CD14-positive monocyte (primary cell): ENCODE data around the gene TECPR1. TPM values are rescaled to one million over a fixed set of nuclear protein-coding genes. Genes with fewer than 3 reads are reported as not detected.

Experiments
- DNase-seq, 3 donors: peaks; one replicate each; pipeline ENCODE4 v3.0.0-alpha.2; 2011 to 2022
- H2AFZ ChIP-seq: 2 replicates; pipeline ENCODE4 v1.6.0; 2012; ENCODE audit warnings: mild to moderate bottlenecking, low read depth, low read length, inconsistent platforms; ENCODE audit not compliant: insufficient read depth, poor library complexity, severe bottlenecking
- H3K27ac ChIP-seq, 2 donors: 1 replicate in 1 of 2; 2 replicates in 1 of 2; pipeline ENCODE4 v1.5.1; 2012 to 2013; ENCODE audit warnings: low read length in 2 of 2, control low read depth in 1 of 2, inconsistent platforms in 1 of 2, low read depth in 1 of 2, mild to moderate bottlenecking in 1 of 2
- H3K27me3 ChIP-seq, 2 donors: one replicate each; pipeline versions ENCODE4 v1.6.0 to v1.6.1; 2011 to 2013; ENCODE audit warnings: low read length in 2 of 2; ENCODE audit not compliant: control insufficient read depth in 2 of 2, insufficient read depth in 2 of 2
- H3K36me3 ChIP-seq, 2 donors: replicated peaks in 1 of 2; 1 replicate in 1 of 2; 2 replicates in 1 of 2; pipeline versions ENCODE4 v1.5.1 to v1.6.1; 2012 to 2013; ENCODE audit warnings: low read length in 2 of 2, control low read depth in 1 of 2, inconsistent platforms in 1 of 2, mild to moderate bottlenecking in 1 of 2; ENCODE audit not compliant: insufficient read depth in 2 of 2, control insufficient read depth in 1 of 2
- H3K4me1 ChIP-seq, 2 donors: 1 replicate in 1 of 2; 2 replicates in 1 of 2; pipeline versions ENCODE4 v1.5.1 to v1.6.1; 2012 to 2013; ENCODE audit warnings: low read length in 2 of 2, control low read depth in 1 of 2, inconsistent platforms in 1 of 2, mild to moderate bottlenecking in 1 of 2, moderate library complexity in 1 of 2; ENCODE audit not compliant: insufficient read depth in 2 of 2, control insufficient read depth in 1 of 2
- H3K4me2 ChIP-seq: replicated peaks from 2 replicates; pipeline ENCODE3; 2012; ENCODE audit warnings: low read length, moderate library complexity, mild to moderate bottlenecking; ENCODE audit not compliant: poor library complexity, severe bottlenecking; ENCODE audit errors: extremely low read depth
- H3K4me3 ChIP-seq, 3 experiments: fragments of 200-600 bp in 1 of 3; sonication (generic) in 1 of 3; replicated peaks in 1 of 3; 1 replicate in 2 of 3; 2 replicates in 1 of 3; pipeline ENCODE4 v1.5.1; 2011 to 2013; ENCODE audit warnings: low read length in 3 of 3, mild to moderate bottlenecking in 3 of 3, control low read depth in 2 of 3, low read depth in 2 of 3, inconsistent platforms in 1 of 3, moderate library complexity in 1 of 3
- H3K79me2 ChIP-seq: 2 replicates; pipeline ENCODE4 v1.6.0; 2012; ENCODE audit warnings: mild to moderate bottlenecking, control low read depth, inconsistent platforms, low read length, moderate library complexity; ENCODE audit not compliant: insufficient read depth
- H3K9ac ChIP-seq: 2 replicates; pipeline ENCODE4 v1.6.0; 2017; ENCODE audit warnings: low read length, mild to moderate bottlenecking; ENCODE audit not compliant: insufficient read depth, poor library complexity, severe bottlenecking
- H3K9me3 ChIP-seq, 2 donors: replicated peaks in 1 of 2; 1 replicate in 1 of 2; 2 replicates in 1 of 2; pipeline versions ENCODE4 v1.5.1 to v1.6.1; 2012 to 2013; ENCODE audit warnings: low read length in 2 of 2, control low read depth in 1 of 2; ENCODE audit not compliant: control insufficient read depth in 1 of 2, insufficient read depth in 1 of 2
- H4K20me1 ChIP-seq: 2 replicates; pipeline ENCODE4 v1.6.0; 2012; ENCODE audit warnings: mild to moderate bottlenecking, low read length, control low read depth, moderate library complexity; ENCODE audit not compliant: insufficient read depth
- H3K27ac Mint-ChIP-seq, 7 donors: one replicate each; pipeline ENCODE4 v1.8.0; 2020; ENCODE audit warnings: mild to moderate bottlenecking in 7 of 7, mixed read lengths in 7 of 7, moderate library complexity in 6 of 7, inconsistent platforms in 2 of 7
- H3K27me3 Mint-ChIP-seq, 3 donors: one replicate each; pipeline ENCODE4 v1.8.0; 2021 to 2022; ENCODE audit warnings: low read depth in 3 of 3, mild to moderate bottlenecking in 3 of 3, mixed read lengths in 3 of 3, moderate library complexity in 3 of 3, inconsistent platforms in 1 of 3
- H3K36me3 Mint-ChIP-seq, 2 donors: one replicate each; pipeline ENCODE4 v1.8.0; 2020; ENCODE audit warnings: mixed read lengths in 2 of 2, inconsistent platforms in 1 of 2, mild to moderate bottlenecking in 1 of 2
- H3K4me1 Mint-ChIP-seq: one replicate; pipeline ENCODE4 v1.8.0; 2020; ENCODE audit warnings: mild to moderate bottlenecking, mixed read lengths
- H3K4me3 Mint-ChIP-seq, 2 donors: one replicate each; pipeline ENCODE4 v1.8.0; 2020; ENCODE audit warnings: mild to moderate bottlenecking in 2 of 2, mixed read lengths in 2 of 2, moderate library complexity in 1 of 2
- H3K9me3 Mint-ChIP-seq, 7 donors: one replicate each; pipeline ENCODE4 v1.8.0; 2020 to 2022; ENCODE audit warnings: mixed read lengths in 7 of 7, mild to moderate bottlenecking in 6 of 7, moderate library complexity in 6 of 7, inconsistent platforms in 2 of 7
- WGBS: methylation state at CpG from one replicate; pipeline ENCODE4 v1.1.5; 2013; ENCODE audit warnings: missing lambda C conversion rate; ENCODE audit not compliant: insufficient coverage; 5-methylcytosine and 5-hydroxymethylcytosine counted together
- intact Hi-C, 2 donors: fragments of 100-400 bp; cut with micrococcal nuclease; formaldehyde crosslinking; loops; one replicate each; pipeline versions ENCODE4 v1.15.0 to v1.15.1; 2023
- polyA plus RNA-seq, 3 donors: library from polyadenylated mRNA; depleted of rRNA in 1 of 3; unstranded in 2 of 3; stranded (reverse) in 1 of 3; fragments of 300-500 nt in 2 of 3; fragments of >200 nt in 1 of 3; fragmentation: Illumina TruSeq in 2 of 3; gene quantifications; 1 replicate in 2 of 3; 2 replicates in 1 of 3; pipeline ENCODE4 v1.2.3, GENCODE V29; 2012 to 2021
- TF ChIP-seq, protein P1 (sequence below): fragments of 200-600 bp; IDR thresholded peaks from one replicate; pipeline ENCODE4 v1.8.0; 2022; ENCODE audit warnings: antibody characterized with exemption, mild to moderate bottlenecking

The TECPR1 gene
- polyA plus RNA-seq, 3 donors: 5.7 to 20.0 (median 10.2) TPM

DNA sequence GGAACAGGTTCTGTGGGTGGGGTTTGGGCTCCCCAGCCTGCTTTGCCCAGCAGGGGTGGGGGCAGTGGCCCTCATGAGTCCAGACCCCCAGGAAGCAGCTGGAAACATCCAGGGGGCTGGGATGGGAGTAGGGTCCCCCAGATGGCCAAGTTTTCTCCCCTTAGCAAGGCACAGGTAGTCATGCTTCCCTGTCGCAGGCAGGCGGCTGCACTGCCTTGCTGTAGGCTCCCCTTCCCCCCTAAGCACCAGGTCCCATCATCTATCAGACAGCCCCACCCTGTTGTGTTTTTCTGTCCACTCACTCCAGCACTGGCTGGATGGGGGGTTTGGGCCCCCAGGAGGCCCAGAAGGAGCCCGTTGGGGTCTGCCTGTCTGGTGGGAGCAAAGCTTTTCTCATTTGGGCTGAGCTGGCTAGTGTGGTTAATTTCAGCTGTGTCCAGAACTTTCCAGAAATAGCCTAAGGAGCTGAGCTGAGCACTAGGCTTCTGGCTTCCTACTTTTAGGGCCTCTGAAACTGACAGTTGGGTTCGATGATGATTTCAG is 37.4 kb upstream of the TECPR1 start:
- H3K9me3 Mint-ChIP-seq: no peaks in the 10 kb centered on the region
- Histone ChIP-seq H2AFZ (no peak overlapping the region), H3K4me3 (no peak overlapping the region), H3K79me2 (peaks cover 96% of the 10 kb centered on the region), H3K27me3 (no peaks in the 10 kb centered on the region), H3K4me1 (peaks cover 45 to 52% of the 10 kb centered on the region in 2 donors), H3K36me3 (peaks cover 61 to 76% of the 10 kb centered on the region in 2 donors), H3K9ac (no peak overlapping the region), H3K4me2 (peak overlapping the region; percentile 21), H4K20me1 (peaks cover 100% of the 10 kb centered on the region), H3K27ac (peak overlapping the region; percentile 18 to 66), H3K9me3 (no peaks in the 10 kb centered on the region)
- intact Hi-C loops: loop anchor here (5.0 to 10.0 kb wide), 2 partner anchors 37 to 515 kb away; partner anchors contain the start of gene TECPR1 (in 2 of the 2)
- TF ChIP-seq, protein P1, sequence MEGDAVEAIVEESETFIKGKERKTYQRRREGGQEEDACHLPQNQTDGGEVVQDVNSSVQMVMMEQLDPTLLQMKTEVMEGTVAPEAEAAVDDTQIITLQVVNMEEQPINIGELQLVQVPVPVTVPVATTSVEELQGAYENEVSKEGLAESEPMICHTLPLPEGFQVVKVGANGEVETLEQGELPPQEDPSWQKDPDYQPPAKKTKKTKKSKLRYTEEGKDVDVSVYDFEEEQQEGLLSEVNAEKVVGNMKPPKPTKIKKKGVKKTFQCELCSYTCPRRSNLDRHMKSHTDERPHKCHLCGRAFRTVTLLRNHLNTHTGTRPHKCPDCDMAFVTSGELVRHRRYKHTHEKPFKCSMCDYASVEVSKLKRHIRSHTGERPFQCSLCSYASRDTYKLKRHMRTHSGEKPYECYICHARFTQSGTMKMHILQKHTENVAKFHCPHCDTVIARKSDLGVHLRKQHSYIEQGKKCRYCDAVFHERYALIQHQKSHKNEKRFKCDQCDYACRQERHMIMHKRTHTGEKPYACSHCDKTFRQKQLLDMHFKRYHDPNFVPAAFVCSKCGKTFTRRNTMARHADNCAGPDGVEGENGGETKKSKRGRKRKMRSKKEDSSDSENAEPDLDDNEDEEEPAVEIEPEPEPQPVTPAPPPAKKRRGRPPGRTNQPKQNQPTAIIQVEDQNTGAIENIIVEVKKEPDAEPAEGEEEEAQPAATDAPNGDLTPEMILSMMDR: no peak
- H3K36me3 Mint-ChIP-seq: peaks cover 47 to 81% of the 10 kb centered on the region in 2 donors
- H3K4me3 Mint-ChIP-seq: no peak overlapping the region
- H3K27me3 Mint-ChIP-seq: no peaks in the 10 kb centered on the region
- no peak for DNase-seq
- WGBS: 86% methylated on average over 1 of the region's 4 CpGs
- H3K4me1 Mint-ChIP-seq: peaks cover 53% of the 10 kb centered on the region
- peak overlapping the region; percentile 19 to 82 (median 68) for H3K27ac Mint-ChIP-seq

- H3K27ac ChIP-seq: peak overlapping the region; percentile 98 to 99
- H3K4me2 ChIP-seq: peak overlapping the region; percentile 100
These were observed 36.2 kb upstream of the TECPR1 start for GRCh38 chr7:98288064-98288823.

More at GRCh38 chr7:98288064-98288823, 36.2 kb upstream of the TECPR1 start:
- intact Hi-C loops: loop anchor here (5.0 to 10.0 kb wide), 2 partner anchors 36 to 517 kb away; partner anchors contain the start of gene TECPR1 (in 2 of the 2)
- peaks cover 60% of the 10 kb centered on the region for H3K4me1 Mint-ChIP-seq
- H3K36me3 Mint-ChIP-seq: peaks cover 41 to 81% of the 10 kb centered on the region in 2 donors
- Histone ChIP-seq H3K9ac (peak overlapping the region; percentile 40), H3K4me1 (peaks cover 54 to 64% of the 10 kb centered on the region in 2 donors), H3K4me3 (peak overlapping the region in 1 of 3 experiments; percentile 96), H3K79me2 (peaks cover 97% of the 10 kb centered on the region), H4K20me1 (peaks cover 100% of the 10 kb centered on the region), H2AFZ (no peak overlapping the region), H3K9me3 (no peaks in the 10 kb centered on the region), H3K36me3 (peaks cover 49 to 65% of the 10 kb centered on the region in 2 donors), H3K27me3 (no peaks in the 10 kb centered on the region)
- H3K4me3 Mint-ChIP-seq: no peak overlapping the region
- peak in 2 of 3 donors; percentile 25 to 47 for DNase-seq
- no peaks in the 10 kb centered on the region for H3K27me3 Mint-ChIP-seq
- WGBS: 34% methylated on average over 7 of the region's 12 CpGs
- H3K9me3 Mint-ChIP-seq: no peaks in the 10 kb centered on the region
- TF ChIP-seq, protein P1: no peak
- peak overlapping the region; percentile 61 to 96 (median 79) for H3K27ac Mint-ChIP-seq
